GM13977 (cell line): ENCODE measurements around the gene TRA2A.
"Not testable (repeated sequence)": the region's sequence is repeated elsewhere in the genome, so short reads cannot be mapped to it uniquely, and the experiment has no call there.

ENCODE experiments used
- DNase-seq: peaks from one replicate; pipeline ENCODE4 v3.0.0; 2012; ENCODE audit warnings: low spot score
- CTCF ChIP-seq: IDR thresholded peaks from 2 replicates; pipeline ENCODE4 v1.5.1; 2012; ENCODE audit warnings: mild to moderate bottlenecking, control low read depth; ENCODE audit not compliant: insufficient read depth; ENCODE audit errors: extremely low read depth, missing control alignments
- in situ Hi-C: fragments of 300-500 bp; cut with MboI; formaldehyde crosslinking; loops from one replicate; pipeline ENCODE4 v1.12.0; 2022; ENCODE audit warnings: low sequenced_read_pairs, low pct_unique_long_range_greater_than_20kb, mixed read lengths, inconsistent platforms; ENCODE audit not compliant: unreplicated experiment

Gene TRA2A

GRCh38 chr7:23531050-23531793 lies 559 bp downstream of the TRA2A start:
- TF ChIP-seq CTCF = no peak
- in situ Hi-C loops = no loop called here

GRCh38 chr7:23530405-23530804 lies 1.4 kb downstream of the TRA2A start:
- DNase-seq = peak; percentile 64
- in situ Hi-C loops = no loop called here
- TF ChIP-seq CTCF = no peak

More at GRCh38 chr7:23531050-23531793, 559 bp downstream of the TRA2A start:
- DNase-seq = peak; percentile 48

GRCh38 chr7:23529262-23529859 lies 2.4 kb downstream of the TRA2A start:
- DNase-seq = no peak
- TF ChIP-seq CTCF = no peak
- in situ Hi-C loops = no loop called here

- in situ Hi-C loops = not testable (repeated sequence)
Observed at GRCh38 chr7:23525611-23526010, 6.2 kb downstream of the TRA2A start.

GRCh38 chr7:23524473-23524872 lies 7.3 kb downstream of the TRA2A start:
- no peak for TF ChIP-seq CTCF
- DNase-seq = no peak
- in situ Hi-C loops = no loop called here

More at GRCh38 chr7:23525611-23526010, 6.2 kb downstream of the TRA2A start:
- not testable (repeated sequence) for DNase-seq

GRCh38 chr7:23523486-23524075 lies 8.2 kb downstream of the TRA2A start:
- in situ Hi-C loops = no loop called here
- DNase-seq = no peak
- TF ChIP-seq CTCF = no peak

GRCh38 chr7:23520582-23520981 lies 11.2 kb downstream of the TRA2A start:
- DNase-seq = no peak
- in situ Hi-C loops = no loop called here
- peak; percentile 6 for TF ChIP-seq CTCF
